HFF-Myc (cell line): ENCODE results near the gene DNAH17.

Experiments
- DNase-seq: peaks from one replicate; pipeline ENCODE4 v3.0.0-alpha.2; 2011; ENCODE audit warnings: low read depth; ENCODE audit errors: extremely low read depth
- H3K4me3 ChIP-seq: replicated peaks from 2 replicates; pipeline ENCODE4 v1.5.1; 2011; ENCODE audit warnings: low read depth, mild to moderate bottlenecking, control low read depth, low read length
- TF ChIP-seq, protein P1 (sequence below): IDR thresholded peaks from 2 replicates; pipeline ENCODE4 v1.5.1; 2012; ENCODE audit warnings: mild to moderate bottlenecking, low read depth, low read length, control low read depth; ENCODE audit errors: missing control alignments

DNAH17 gene

DNA sequence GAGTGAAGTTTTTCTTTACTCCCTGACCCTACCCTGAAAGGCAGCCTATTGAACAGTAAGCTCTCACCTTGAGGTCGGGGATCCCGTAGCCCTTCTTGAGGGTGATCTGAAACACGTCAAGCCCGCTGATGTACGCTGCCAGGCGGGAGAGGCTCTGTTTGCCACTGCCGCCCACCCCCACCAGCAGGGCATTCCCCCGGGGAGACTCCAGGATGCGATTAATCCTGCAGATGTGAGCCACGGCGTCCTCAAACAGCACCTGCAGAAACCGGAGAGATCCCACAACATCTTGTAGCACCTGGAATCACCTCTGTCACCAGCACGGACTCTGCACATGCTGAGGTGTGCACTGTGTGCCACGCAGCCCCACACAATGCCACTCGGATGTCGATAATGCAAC is 102.0 kb downstream of the DNAH17 start:
- TF ChIP-seq, protein P1, sequence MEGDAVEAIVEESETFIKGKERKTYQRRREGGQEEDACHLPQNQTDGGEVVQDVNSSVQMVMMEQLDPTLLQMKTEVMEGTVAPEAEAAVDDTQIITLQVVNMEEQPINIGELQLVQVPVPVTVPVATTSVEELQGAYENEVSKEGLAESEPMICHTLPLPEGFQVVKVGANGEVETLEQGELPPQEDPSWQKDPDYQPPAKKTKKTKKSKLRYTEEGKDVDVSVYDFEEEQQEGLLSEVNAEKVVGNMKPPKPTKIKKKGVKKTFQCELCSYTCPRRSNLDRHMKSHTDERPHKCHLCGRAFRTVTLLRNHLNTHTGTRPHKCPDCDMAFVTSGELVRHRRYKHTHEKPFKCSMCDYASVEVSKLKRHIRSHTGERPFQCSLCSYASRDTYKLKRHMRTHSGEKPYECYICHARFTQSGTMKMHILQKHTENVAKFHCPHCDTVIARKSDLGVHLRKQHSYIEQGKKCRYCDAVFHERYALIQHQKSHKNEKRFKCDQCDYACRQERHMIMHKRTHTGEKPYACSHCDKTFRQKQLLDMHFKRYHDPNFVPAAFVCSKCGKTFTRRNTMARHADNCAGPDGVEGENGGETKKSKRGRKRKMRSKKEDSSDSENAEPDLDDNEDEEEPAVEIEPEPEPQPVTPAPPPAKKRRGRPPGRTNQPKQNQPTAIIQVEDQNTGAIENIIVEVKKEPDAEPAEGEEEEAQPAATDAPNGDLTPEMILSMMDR = no peak
- no peak overlapping the region for H3K4me3 ChIP-seq
- DNase-seq = no peak

DNA sequence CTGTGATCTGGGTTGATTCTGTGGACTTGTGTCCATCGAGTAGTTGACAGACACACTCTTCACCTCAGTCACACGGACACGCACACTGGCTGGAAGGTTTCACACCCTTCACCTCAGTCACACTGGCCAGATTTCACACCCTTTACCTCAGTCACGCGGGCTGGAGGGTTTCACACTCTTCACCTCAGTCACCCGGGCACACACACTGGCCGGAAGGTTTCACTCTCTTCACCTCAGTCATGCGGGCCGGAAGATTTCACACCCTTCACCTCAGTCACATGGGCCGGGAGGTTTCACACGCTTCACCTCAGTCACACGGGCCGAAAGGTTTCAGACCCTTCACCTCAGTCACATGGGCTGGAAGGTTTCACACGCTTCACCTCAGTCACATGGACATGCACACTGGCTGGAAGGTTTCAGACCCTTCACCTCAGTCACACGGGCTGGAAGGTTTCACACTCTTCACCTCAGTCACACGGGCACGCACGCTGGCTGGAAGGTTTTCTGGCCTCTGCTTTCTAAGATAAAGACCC is 102.5 kb downstream of the DNAH17 start:
- no peak overlapping the region for H3K4me3 ChIP-seq
- DNase-seq = no peak
- TF ChIP-seq, protein P1 = no peak

DNA sequence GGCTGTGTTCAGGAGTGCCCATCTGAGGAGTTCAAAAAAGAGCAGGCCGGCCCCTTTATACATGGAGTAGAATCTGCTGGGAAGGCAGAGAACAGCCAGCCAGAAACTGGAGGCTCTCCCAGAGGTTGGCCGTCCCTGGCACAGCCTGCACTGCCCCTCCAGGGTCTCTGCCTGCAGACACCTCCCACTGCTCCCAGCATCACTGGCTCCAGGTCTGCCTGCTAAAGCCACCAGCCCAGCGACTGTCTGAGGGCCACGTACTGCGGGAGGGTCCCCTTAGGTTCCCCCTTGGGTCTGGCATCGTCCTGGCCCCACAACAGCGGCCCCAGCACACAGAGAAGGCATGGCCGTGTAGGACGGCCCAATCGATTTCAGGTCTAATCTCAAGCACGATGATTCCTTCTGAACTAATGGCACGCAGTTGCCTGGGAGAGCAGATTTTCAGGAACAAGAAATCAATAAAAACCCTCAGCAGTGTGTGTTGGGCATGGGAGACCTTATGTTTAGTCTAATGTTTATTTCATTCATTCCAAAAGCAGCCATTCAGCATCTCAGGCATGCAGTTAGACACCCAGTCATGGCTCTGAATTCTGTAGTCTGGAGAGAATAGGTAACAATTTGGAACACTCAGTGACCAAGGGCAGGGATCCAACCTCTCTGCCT is 103.1 kb downstream of the DNAH17 start:
- TF ChIP-seq, protein P1 = no peak
- no peak overlapping the region for H3K4me3 ChIP-seq
- DNase-seq = no peak

DNA sequence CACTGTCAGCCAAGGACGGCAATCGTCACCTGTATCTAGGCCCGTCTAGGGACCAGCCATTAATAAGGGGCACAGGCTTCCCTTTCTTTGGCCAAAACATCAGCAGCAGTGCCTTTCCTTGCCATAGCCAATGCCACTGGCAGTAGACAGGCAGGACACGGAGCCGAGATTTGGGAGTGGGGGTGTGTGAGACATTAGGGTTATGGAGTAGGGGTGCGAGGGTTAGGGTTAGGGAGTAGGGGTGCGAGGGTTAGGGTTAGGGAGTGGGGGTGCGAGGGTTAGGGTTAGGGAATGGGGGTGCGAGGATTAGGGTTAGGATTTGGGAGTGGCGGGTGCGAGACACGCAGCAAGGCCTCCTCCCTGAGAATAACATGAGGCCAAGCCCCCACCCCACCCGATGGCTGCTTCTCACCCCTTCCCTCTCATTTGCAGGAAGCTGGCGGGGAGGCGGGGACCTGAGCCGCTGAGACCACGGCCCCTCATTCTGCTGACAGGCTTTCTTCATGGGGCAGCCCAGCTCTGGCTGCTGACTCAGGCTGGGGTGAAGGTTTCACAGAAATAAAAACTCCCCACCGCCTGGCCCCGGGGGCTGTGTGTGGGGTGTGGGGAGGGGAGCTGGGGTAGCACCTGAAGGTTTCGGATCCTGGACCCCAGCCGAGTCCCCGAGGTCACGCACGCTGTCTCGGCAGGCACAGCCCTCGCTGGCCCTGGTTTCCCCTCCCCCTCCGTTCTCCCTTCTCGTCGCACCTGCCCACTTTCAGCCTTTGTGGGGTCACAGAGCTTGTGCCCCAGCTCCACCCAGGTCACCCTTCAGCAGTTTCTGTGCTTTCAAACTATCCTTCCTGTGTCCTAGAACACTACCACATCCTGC is 104.9 kb downstream of the DNAH17 start:
- DNase-seq = no peak
- H3K4me3 ChIP-seq = no peak overlapping the region
- TF ChIP-seq, protein P1 = no peak

DNA sequence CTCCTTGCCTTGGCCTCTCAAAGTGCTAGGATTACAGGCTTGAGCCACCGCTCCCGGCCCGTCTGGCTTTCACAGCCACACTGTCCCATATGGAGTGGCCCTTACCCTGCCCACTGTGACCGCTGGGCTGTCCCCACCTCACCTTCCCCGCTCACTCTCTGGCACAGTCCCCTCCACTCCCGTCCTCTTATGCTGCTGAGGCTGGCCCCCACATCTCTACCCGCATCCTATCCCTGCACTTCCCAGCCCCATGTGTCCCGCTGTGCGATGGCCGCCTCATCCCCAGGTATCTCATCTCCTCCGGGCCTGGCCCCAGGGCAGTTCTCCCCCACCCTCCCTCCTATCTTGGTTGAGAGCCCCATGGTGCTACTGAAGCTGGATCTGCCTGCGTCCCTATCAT is 105.6 kb downstream of the DNAH17 start:
- TF ChIP-seq, protein P1 = no peak
- no peak overlapping the region for H3K4me3 ChIP-seq
- no peak for DNase-seq

DNA sequence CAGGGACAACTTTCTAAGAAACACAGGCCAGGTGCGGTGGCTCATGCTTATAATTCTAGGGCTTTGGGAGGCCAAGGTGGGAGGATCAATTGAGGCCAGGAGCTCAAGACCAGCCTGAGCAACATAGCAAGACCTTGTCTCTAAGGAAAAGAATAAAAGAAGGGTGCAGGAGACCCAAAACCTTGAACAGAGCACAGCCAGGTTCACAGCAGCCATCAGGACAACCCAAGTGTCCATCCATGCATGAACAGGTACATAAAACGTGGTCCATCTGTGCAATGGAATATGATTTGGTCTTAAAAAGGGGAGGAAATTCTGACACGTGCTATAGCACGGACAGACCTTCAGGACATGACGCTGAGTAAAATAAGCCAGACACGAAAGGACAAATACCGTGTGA is 107.8 kb downstream of the DNAH17 start:
- DNase-seq = no peak
- H3K4me3 ChIP-seq = no peak overlapping the region
- TF ChIP-seq, protein P1 = no peak
